GM18499 (cell line): Measurements from ENCODE around the gene RASD2.

Experiments
- ATAC-seq: cut with Tn5 transposase; IDR thresholded peaks from one replicate; pipeline ENCODE4 v1.9.1; 2021; ENCODE audit warnings: moderate number of reproducible peaks; ENCODE audit not compliant: insufficient read depth, unreplicated experiment

Gene RASD2

GRCh38 chr22:35597692-35598395 lies 57.2 kb downstream of the RASD2 start:
- ATAC-seq: no peak

- ATAC-seq: no peak
Measured at GRCh38 chr22:35598396-35598710, 57.7 kb downstream of the RASD2 start.

GRCh38 chr22:35599364-35599763 lies 58.7 kb downstream of the RASD2 start:
- ATAC-seq: no peak

GRCh38 chr22:35600476-35600875 lies 59.8 kb downstream of the RASD2 start:
- no peak for ATAC-seq

- no peak for ATAC-seq
Measured at GRCh38 chr22:35601013-35601580, 60.5 kb downstream of the RASD2 start.

- ATAC-seq: no peak
Measured at GRCh38 chr22:35601743-35602615, 61.3 kb downstream of the RASD2 start.
